Measurements from ENCODE around the gene LRFN3. TPM values are rescaled to one million over a fixed set of nuclear protein-coding genes. Genes with fewer than 3 reads are reported as not detected.
"Not testable (repeated sequence)": the region's sequence is repeated elsewhere in the genome, so short reads cannot be mapped to it uniquely, and the experiment has no call there.

LRFN3 gene
- polyA plus RNA-seq, 3 donors from 2014 or later: 0.17 to 0.62 (median 0.32) TPM

- no peak for DNase-seq
- Mint-ChIP-seq H3K27me3 (ENCODE audit: low read depth in 3 of 3) (peaks cover 14 to 36% (median 23%) of the 10 kb centered on the region in 3 donors), H3K27ac (peak overlapping the region; percentile 97 to 99 (median 98)), H3K36me3 (peaks cover 9 to 19% (median 10%) of the 10 kb centered on the region in 3 donors), H3K4me1 (peaks cover 61 to 63% of the 10 kb centered on the region in 2 donors), H3K4me3 (peak overlapping the region; percentile 89 to 99 (median 96)), H3K9me3 (no peaks in the 10 kb centered on the region)
Observed at GRCh38 chr19:35901055-35901644, 35.0 kb upstream of the LRFN3 start.

GRCh38 chr19:35901854-35902661, 34.1 kb upstream of the LRFN3 start, which contains the start of gene HCST:
HCST (plus strand) TSS chr19:35902529; CDS start chr19:35902594, 65 bp downstream.
- peaks cover 15 to 38% (median 23%) of the 10 kb centered on the region in 3 donors for H3K27me3 Mint-ChIP-seq (ENCODE audit: low read depth in 3 of 3)
- H3K9me3 Mint-ChIP-seq: no peaks in the 10 kb centered on the region

GRCh38 chr19:35902870-35903475, 33.2 kb upstream of the LRFN3 start:
- no peaks in the 10 kb centered on the region for H3K9me3 Mint-ChIP-seq
- peaks cover 72 to 76% of the 10 kb centered on the region in 2 donors for H3K4me1 Mint-ChIP-seq
- DNase-seq: no peak
- peak overlapping the region; percentile 89 to 99 (median 96) for H3K4me3 Mint-ChIP-seq
- peaks cover 13 to 29% (median 17%) of the 10 kb centered on the region in 3 donors for H3K36me3 Mint-ChIP-seq
- H3K27me3 Mint-ChIP-seq (ENCODE audit: low read depth in 3 of 3): peaks cover 16 to 38% (median 26%) of the 10 kb centered on the region in 3 donors
- H3K27ac Mint-ChIP-seq: peak overlapping the region; percentile 97 to 99 (median 98)

More at GRCh38 chr19:35901854-35902661, 34.1 kb upstream of the LRFN3 start, which contains the start of gene HCST:
- peaks cover 12 to 23% (median 12%) of the 10 kb centered on the region in 3 donors for H3K36me3 Mint-ChIP-seq
- peaks cover 69 to 72% of the 10 kb centered on the region in 2 donors for H3K4me1 Mint-ChIP-seq
- H3K27ac Mint-ChIP-seq: peak within 1 kb of the TSS; percentile 97 to 99 (median 98)
- peak within 1 kb of the TSS; percentile 89 to 99 (median 96) for H3K4me3 Mint-ChIP-seq
- DNase-seq: peak; percentile 68 to 76 (median 76)

- Mint-ChIP-seq H3K9me3 (no peaks in the 10 kb centered on the region), H3K4me3 (peak overlapping the region; percentile 89 to 99 (median 96)), H3K27me3 (ENCODE audit: low read depth in 3 of 3) (peaks cover 19 to 36% (median 25%) of the 10 kb centered on the region in 3 donors), H3K4me1 (peaks cover 72 to 79% of the 10 kb centered on the region in 2 donors), H3K27ac (peak overlapping the region; percentile 97 to 99 (median 98)), H3K36me3 (peaks cover 13 to 29% (median 17%) of the 10 kb centered on the region in 3 donors)
- peak; percentile 91 to 93 (median 92) for DNase-seq
Observed at GRCh38 chr19:35903550-35904179, 32.5 kb upstream of the LRFN3 start.

- H3K27ac Mint-ChIP-seq: peak overlapping the region; percentile 97 to 99 (median 98)
- no peak for DNase-seq
- H3K9me3 Mint-ChIP-seq: no peaks in the 10 kb centered on the region
- peak overlapping the region; percentile 69 to 98 (median 95) for H3K4me3 Mint-ChIP-seq
- H3K4me1 Mint-ChIP-seq: peaks cover 75 to 83% of the 10 kb centered on the region in 2 donors
- H3K27me3 Mint-ChIP-seq (ENCODE audit: low read depth in 3 of 3): peaks cover 14 to 36% (median 18%) of the 10 kb centered on the region in 3 donors
- peaks cover 13 to 29% (median 17%) of the 10 kb centered on the region in 3 donors for H3K36me3 Mint-ChIP-seq
Observed at GRCh38 chr19:35904311-35905068, 31.7 kb upstream of the LRFN3 start.

GRCh38 chr19:35905178-35905727, 30.9 kb upstream of the LRFN3 start:
- Mint-ChIP-seq H3K9me3 (no peaks in the 10 kb centered on the region), H3K36me3 (peaks cover 13 to 29% (median 17%) of the 10 kb centered on the region in 3 donors), H3K4me3 (peak overlapping the region; percentile 69 to 98 (median 95)), H3K4me1 (peaks cover 81 to 87% of the 10 kb centered on the region in 2 donors), H3K27ac (peak overlapping the region; percentile 97 to 99 (median 98)), H3K27me3 (ENCODE audit: low read depth in 3 of 3) (peaks cover 12 to 30% (median 16%) of the 10 kb centered on the region in 3 donors)
- peak in 1 of 3 donors; percentile 13 for DNase-seq

- Mint-ChIP-seq H3K4me3 (peak overlapping the region; percentile 95 to 99 (median 98)), H3K27ac (peak overlapping the region; percentile 94 to 100 (median 98)), H3K27me3 (ENCODE audit: low read depth in 3 of 3) (peaks cover 9 to 22% (median 11%) of the 10 kb centered on the region in 3 donors), H3K9me3 (no peaks in the 10 kb centered on the region), H3K4me1 (peaks cover 67 to 68% of the 10 kb centered on the region in 2 donors), H3K36me3 (peaks cover 13 to 29% (median 17%) of the 10 kb centered on the region in 3 donors)
- peak in 1 of 3 donors; percentile 19 for DNase-seq
Observed at GRCh38 chr19:35907377-35907745, 28.8 kb upstream of the LRFN3 start.

GRCh38 chr19:35908010-35908441, 28.1 kb upstream of the LRFN3 start, which contains the start of gene TYROBP:
TYROBP (minus strand) TSS chr19:35908295; CDS start chr19:35908228, 67 bp downstream.
- peak within 1 kb of the TSS; percentile 94 to 100 (median 98) for H3K27ac Mint-ChIP-seq
- peaks cover 13 to 29% (median 17%) of the 10 kb centered on the region in 3 donors for H3K36me3 Mint-ChIP-seq
- H3K4me1 Mint-ChIP-seq: peaks cover 63 to 64% of the 10 kb centered on the region in 2 donors
- H3K27me3 Mint-ChIP-seq (ENCODE audit: low read depth in 3 of 3): peaks cover 9 to 19% (median 10%) of the 10 kb centered on the region in 3 donors
- no peaks in the 10 kb centered on the region for H3K9me3 Mint-ChIP-seq
- DNase-seq: peak; percentile 47 to 52 (median 51)
- peak within 1 kb of the TSS; percentile 95 to 99 (median 98) for H3K4me3 Mint-ChIP-seq

- H3K4me3 Mint-ChIP-seq: peak overlapping the region; percentile 95 to 99 (median 98)
- no peaks in the 10 kb centered on the region for H3K9me3 Mint-ChIP-seq
- peaks cover 9 to 23% (median 17%) of the 10 kb centered on the region in 3 donors for H3K36me3 Mint-ChIP-seq
- peaks cover 3 to 14% (median 5%) of the 10 kb centered on the region in 3 donors for H3K27me3 Mint-ChIP-seq (ENCODE audit: low read depth in 3 of 3)
- peak; percentile 30 to 45 (median 43) for DNase-seq
- H3K4me1 Mint-ChIP-seq: peaks cover 52 to 53% of the 10 kb centered on the region in 2 donors
- peak overlapping the region; percentile 94 to 100 (median 98) for H3K27ac Mint-ChIP-seq
Observed at GRCh38 chr19:35908973-35909683, 27.0 kb upstream of the LRFN3 start.

GRCh38 chr19:35909684-35910035, 26.5 kb upstream of the LRFN3 start:
- peak overlapping the region; percentile 95 to 99 (median 98) for H3K4me3 Mint-ChIP-seq
- no peaks in the 10 kb centered on the region for H3K9me3 Mint-ChIP-seq
- H3K4me1 Mint-ChIP-seq: peaks cover 47 to 48% of the 10 kb centered on the region in 2 donors
- H3K27me3 Mint-ChIP-seq (ENCODE audit: low read depth in 3 of 3): peaks cover 3 to 12% (median 5%) of the 10 kb centered on the region in 3 donors
- peaks cover 9 to 17% (median 14%) of the 10 kb centered on the region in 3 donors for H3K36me3 Mint-ChIP-seq
- DNase-seq: no peak
- H3K27ac Mint-ChIP-seq: peak overlapping the region; percentile 94 to 100 (median 98)

- not testable (repeated sequence) for DNase-seq
Observed at GRCh38 chr19:35910355-35910754, 25.8 kb upstream of the LRFN3 start.

More at GRCh38 chr19:35910355-35910754, 25.8 kb upstream of the LRFN3 start:
- Mint-ChIP-seq H3K4me1 (peaks cover 40 to 41% of the 10 kb centered on the region in 2 donors), H3K27ac (peak overlapping the region; percentile 46 to 99 (median 94)), H3K36me3 (peaks cover 3 to 10% (median 7%) of the 10 kb centered on the region in 3 donors)
- H3K27me3 Mint-ChIP-seq (ENCODE audit: low read depth in 3 of 3); H3K4me3 Mint-ChIP-seq; H3K9me3 Mint-ChIP-seq: not testable (repeated sequence)
